HepG2 (cell line): ENCODE measurements around the gene NPW. TPM values are rescaled to one million over a fixed set of nuclear protein-coding genes. Genes with fewer than 3 reads are reported as not detected.

ENCODE experiments used
- ATAC-seq: fragments of 200-7000 bp; cut with Tn5 transposase; 3 replicates; pipeline ENCODE4 v1.9.1; 2020; ENCODE audit warnings: mild to moderate bottlenecking, moderate library complexity
- BruUV-seq: library from RNA; stranded (reverse); fragments of 400-500 nt; replicated peaks from 2 replicates; lab custom pipeline; 2021; lab: Mats Ljungman, UMichigan
- CTCF ChIA-PET: fragments of 300-600 bp; formaldehyde crosslinking; extraction: SDS; loops from one replicate; lab custom pipeline; 2021; ENCODE audit warnings: low total read pairs, inconsistent platforms, low intra/inter-chr PET ratio; lab: Yijun Ruan, JAX
- POLR2A ChIA-PET: fragments of 350-600 bp; sonication (Branson Sonifier 250); formaldehyde crosslinking; loops from one replicate; lab custom pipeline; 2020; ENCODE audit warnings: antibody characterized with exemption, inconsistent platforms; lab: Yijun Ruan, JAX
- DNase-seq: peaks from one replicate; pipeline ENCODE4 v3.0.0-alpha.2; 2015; ENCODE audit warnings: low spot score
- FAIRE-seq: peaks from 3 replicates; lab custom pipeline; 2011; peaks lifted over from hg19 to GRCh38; lab: Jason Lieb, UNC
- H2AFZ ChIP-seq: one replicate; pipeline ENCODE4 v1.6.1; 2011; ENCODE audit warnings: low read length, inconsistent platforms
- H3K27ac ChIP-seq: fragments of 300-600 bp; 3 replicates; pipeline ENCODE4 v1.8.0; 2011; ENCODE audit warnings: mixed run types, mild to moderate bottlenecking, mixed read lengths, low read length, inconsistent platforms; ENCODE audit not compliant: insufficient read depth; ENCODE audit errors: extremely low read length
- H3K27me3 ChIP-seq, 2 experiments: fragments of 200-600 bp in 1 of 2; 2 replicates in 1 of 2; 3 replicates in 1 of 2; pipeline versions ENCODE4 v1.6.0 to v1.8.0; 2011; ENCODE audit warnings: low read length in 2 of 2, mild to moderate bottlenecking in 2 of 2, moderate library complexity in 2 of 2, inconsistent platforms in 1 of 2; ENCODE audit not compliant: insufficient read depth in 2 of 2, control insufficient read depth in 1 of 2
- H3K36me3 ChIP-seq, 2 experiments: fragments of 200-600 bp in 1 of 2; replicated peaks in 1 of 2; 2 replicates in 1 of 2; 3 replicates in 1 of 2; pipeline versions ENCODE4 v1.5.1 to v1.8.0; 2011; ENCODE audit warnings: low read length in 2 of 2, inconsistent platforms in 1 of 2; ENCODE audit not compliant: insufficient read depth in 2 of 2, control insufficient read depth in 1 of 2
- H3K4me1 ChIP-seq: 2 replicates; pipeline ENCODE4 v1.5.1; 2012; ENCODE audit warnings: low read length, inconsistent platforms; ENCODE audit not compliant: insufficient read depth
- H3K4me2 ChIP-seq: 2 replicates; pipeline ENCODE4 v1.6.0; 2011; ENCODE audit warnings: low read depth, low read length, inconsistent platforms
- H3K4me3 ChIP-seq, 3 experiments: fragments of 200-600 bp in 1 of 3; sonication (generic), shearing (Covaris generic) in 1 of 3; replicated peaks in 1 of 3; 2 replicates each; pipeline ENCODE4 v1.5.1; 2011 to 2016; ENCODE audit warnings: low read length in 3 of 3, inconsistent platforms in 2 of 3, low read depth in 2 of 3, mild to moderate bottlenecking in 2 of 3, control low read depth in 1 of 3, mixed read lengths in 1 of 3; ENCODE audit not compliant: insufficient read depth in 1 of 3
- H3K79me2 ChIP-seq: one replicate; pipeline ENCODE4 v1.6.1; 2011; ENCODE audit warnings: low read length, inconsistent platforms; ENCODE audit not compliant: insufficient read depth
- H3K9ac ChIP-seq: 2 replicates; pipeline ENCODE4 v1.6.0; 2011; ENCODE audit warnings: mild to moderate bottlenecking, low read depth, low read length, inconsistent platforms; ENCODE audit not compliant: insufficient read depth
- H3K9me3 ChIP-seq: 2 replicates; pipeline ENCODE4 v1.5.1; 2012; ENCODE audit warnings: mild to moderate bottlenecking, low read length
- H4K20me1 ChIP-seq: 2 replicates; pipeline ENCODE4 v1.6.0; 2011; ENCODE audit warnings: inconsistent platforms, mild to moderate bottlenecking, low read length, moderate library complexity; ENCODE audit not compliant: insufficient read depth
- ATF4 ChIP-seq, 2 experiments: fragments of 450-650 bp in 1 of 2; sonication (generic) in 1 of 2; formaldehyde crosslinking; IDR thresholded peaks; 2 replicates each; pipeline versions ENCODE4 v1.5.0 to v1.8.0; 2020 to 2022; ENCODE audit warnings: mild to moderate bottlenecking in 1 of 2, missing genetic modification reagents in 1 of 2
- CENPT ChIP-seq: sonication (generic); formaldehyde crosslinking; IDR thresholded peaks from 2 replicates; pipeline ENCODE4 v1.8.0; 2022; ENCODE audit warnings: low read depth, mild to moderate bottlenecking, moderate library complexity, missing genetic modification reagents
- HDAC6 ChIP-seq: fragments of 200-600 bp; sonication (generic); IDR thresholded peaks from 2 replicates; pipeline ENCODE4 v1.7.0; 2017; ENCODE audit warnings: mild to moderate bottlenecking, antibody characterized with exemption, low read length, low read depth
- HMGA1 ChIP-seq: sonication (generic); formaldehyde crosslinking; conservative IDR thresholded peaks from 2 replicates; pipeline ENCODE4 v1.4.0; 2020; ENCODE audit warnings: missing genetic modification reagents
- MXD1 ChIP-seq: sonication (generic); formaldehyde crosslinking; IDR thresholded peaks from 2 replicates; pipeline ENCODE4 v1.4.0; 2020; ENCODE audit warnings: mild to moderate bottlenecking, missing genetic modification reagents
- PRDM10 ChIP-seq: sonication (generic); formaldehyde crosslinking; IDR thresholded peaks from 2 replicates; pipeline ENCODE4 v1.4.0; 2020; ENCODE audit warnings: low read depth, missing genetic modification reagents
- SIX4 ChIP-seq: sonication (generic); formaldehyde crosslinking; IDR thresholded peaks from 2 replicates; pipeline ENCODE4 v1.4.0; 2020; ENCODE audit warnings: missing genetic modification reagents
- U2AF2 ChIP-seq: fragments of 200-400 bp; formaldehyde crosslinking; IDR thresholded peaks from 2 replicates; pipeline ENCODE4 v1.6.1; 2017; ENCODE audit warnings: low read depth, mild to moderate bottlenecking, low read length
- ZNF282 ChIP-seq: fragments of 450-650 bp; IDR thresholded peaks from 2 replicates; pipeline ENCODE4 v1.6.1; 2018; ENCODE audit not compliant: partially characterized antibody
- ZNF3 ChIP-seq: IDR thresholded peaks from 2 replicates; pipeline ENCODE4 v1.7.0; 2017; ENCODE audit warnings: inconsistent platforms
- ZNF558 ChIP-seq: sonication (generic); formaldehyde crosslinking; IDR thresholded peaks from 2 replicates; pipeline ENCODE4 v1.9.0; 2022; ENCODE audit warnings: mild to moderate bottlenecking, missing genetic modification reagents, borderline replicate concordance
- whole genome bisulfite sequencing: methylation state at CpG from one replicate; pipeline ENCODE4 v1.1.6; 2017; ENCODE audit warnings: low lambda C conversion rate; 5-methylcytosine and 5-hydroxymethylcytosine counted together
- in situ Hi-C: cut with HindIII; loops from 2 replicates; pipeline ENCODE4 v1.10.0; 2017; ENCODE audit warnings: low pct_unique_long_range_greater_than_20kb; ENCODE audit not compliant: extremely low pct_ligation_motif_present
- intact Hi-C: fragments of 100-400 bp; cut with micrococcal nuclease; formaldehyde crosslinking; loops from one replicate; pipeline ENCODE4 v1.10.0; 2022; ENCODE audit not compliant: unreplicated experiment
- polyA plus RNA-seq, 8 experiments: library from polyadenylated mRNA; depleted of rRNA in 3 of 8; stranded (reverse) in 7 of 8; unstranded in 1 of 8; fragments of >200 nt; fragmentation: Illumina TruSeq in 4 of 8; extraction: Trizol in 4 of 8; gene quantifications; 2 replicates each; pipeline versions ENCODE4 v1.2.1 to v1.2.3, GENCODE V29; 2011 to 2016; ENCODE audit warnings: low read depth in 4 of 8, missing spikeins in 1 of 8, mixed read lengths in 1 of 8; ENCODE audit not compliant: insufficient read depth in 1 of 8
- total RNA-seq, 5 experiments: library from RNA; depleted of rRNA; stranded (reverse); fragments of >200 nt; fragmentation: Illumina TruSeq; extraction: Trizol; gene quantifications; 2 replicates each; pipeline ENCODE4 v1.2.3, GENCODE V29; 2016; ENCODE audit warnings: low read depth in 1 of 5

The NPW gene
- total and polyA plus RNA-seq, 2 of the 13 experiments (the other 11 are each of a cell fraction or from before 2014, with no cell fraction given) = 0.24 to 0.97 TPM

GRCh38 chr16:1973461-1974156 lies 46.0 kb upstream of the NPW start:
- H3K4me3 ChIP-seq = peak overlapping the region in 2 of 3 experiments; percentile 5 to 16; a peak in 2 of 6 replicates
- CTCF ChIA-PET = no interaction called here
- H4K20me1 ChIP-seq = no peaks in the 10 kb centered on the region
- in situ Hi-C loops (no loop called here), intact Hi-C loops (no loop called here)
- peaks cover 14% of the 10 kb centered on the region for H3K79me2 ChIP-seq
- H3K36me3 ChIP-seq = peaks cover 21 to 33% of the 10 kb centered on the region in 2 experiments; a peak in 3 of 5 replicates
- H3K9me3 ChIP-seq = no peaks in the 10 kb centered on the region
- peaks cover 21% of the 10 kb centered on the region for H3K4me1 ChIP-seq
- H3K9ac ChIP-seq = peak overlapping the region; percentile 15; the same call in 1 of the 2 replicates
- 94% methylated on average over 13 of the region's 16 CpGs for WGBS
- H3K27me3 ChIP-seq = no peaks in the 10 kb centered on the region
- H3K27ac ChIP-seq = no peak overlapping the region
- H3K4me2 ChIP-seq = peak overlapping the region; percentile 99; the same call in 1 of the 2 replicates
- no TSS peak for BruUV-seq
- POLR2A ChIA-PET = no interaction called here
- no peak for TF ChIP-seq U2AF2
- TF ChIP-seq HMGA1 (CRISPR knock-in tag) = no peak
- TF ChIP-seq ZNF3 (CRISPR knock-in tag) = no peak
- TF ChIP-seq PRDM10 (CRISPR knock-in tag) = no peak
- no peak for TF ChIP-seq MXD1 (CRISPR knock-in tag)
- no peak for TF ChIP-seq ZNF558 (CRISPR knock-in tag)
- no peak for TF ChIP-seq SIX4 (CRISPR knock-in tag)
- no peak for TF ChIP-seq ATF4 (CRISPR knock-in tag; IDR thresholded peaks at IDR 0.05)
- no peak for TF ChIP-seq ZNF282
- TF ChIP-seq HDAC6 = no peak
- no peak for TF ChIP-seq CENPT (CRISPR knock-in tag)
- TF ChIP-seq, all 625 proteins: peak for 0
- FAIRE-seq (no peak), ATAC-seq (no peak), DNase-seq (no peak)
- no peak overlapping the region for H2AFZ ChIP-seq
